Prostate gland (tissue), 2 donors: ENCODE results near the gene ALG11. TPM values are rescaled to one million over a fixed set of nuclear protein-coding genes. Genes with fewer than 3 reads are reported as not detected.

Experiments used
- DNase-seq: peaks from one replicate; pipeline ENCODE4 v3.0.0-alpha.2; 2019; ENCODE audit warnings: low spot score
- H3K27ac ChIP-seq, 2 donors: fragments of 200-600 bp; sonication (generic); 2 replicates each; pipeline ENCODE4 v1.5.1; 2017 to 2019
- H3K27me3 ChIP-seq: fragments of 200-600 bp; sonication (generic); replicated peaks from 2 replicates; pipeline ENCODE4 v1.5.1; 2019; ENCODE audit not compliant: insufficient read depth
- H3K36me3 ChIP-seq, 2 donors: fragments of 200-600 bp; sonication (generic); 1 replicate in 1 of 2; 2 replicates in 1 of 2; pipeline versions ENCODE4 v1.5.1 to v1.8.1; 2017 to 2019
- H3K4me1 ChIP-seq: fragments of 200-600 bp; sonication (generic); replicated peaks from 2 replicates; pipeline ENCODE4 v1.5.1; 2019
- H3K4me3 ChIP-seq, 2 donors: fragments of 200-600 bp; sonication (generic); 2 replicates each; pipeline ENCODE4 v1.5.1; 2017 to 2019
- H3K9me3 ChIP-seq: fragments of 200-600 bp; sonication (generic); 2 replicates; pipeline ENCODE4 v1.5.1; 2017
- CTCF ChIP-seq, 4 experiments: fragments of 200-600 bp in 2 of 4; fragments of 450-650 bp in 2 of 4; sonication (generic) in 2 of 4; IDR thresholded peaks; 1 replicate in 3 of 4; 2 replicates in 1 of 4; pipeline ENCODE4 v1.5.1; 2016 to 2019; ENCODE audit warnings: antibody characterized with exemption in 4 of 4, mild to moderate bottlenecking in 2 of 4, moderate library complexity in 2 of 4
- POLR2A ChIP-seq: fragments of 450-650 bp; IDR thresholded peaks from one replicate; pipeline ENCODE4 v1.6.1; 2016; ENCODE audit warnings: antibody characterized with exemption, mild to moderate bottlenecking
- POLR2AphosphoS5 ChIP-seq: sonication (generic); formaldehyde crosslinking; IDR thresholded peaks from one replicate; pipeline ENCODE4 v1.6.1; 2017; ENCODE audit warnings: antibody characterized with exemption
- WGBS: methylation state at CpG from one replicate; pipeline ENCODE4 v1.1.5; 2018; 5-methylcytosine and 5-hydroxymethylcytosine counted together
- intact Hi-C: fragments of 100-400 bp; cut with DNase I; formaldehyde crosslinking; loops from one replicate; pipeline ENCODE4 v1.14.2; 2022
- total RNA-seq, 2 donors: library from RNA; depleted of rRNA; stranded (reverse); fragments of >200 nt; gene quantifications; one replicate each; pipeline ENCODE4 v1.1.0, GENCODE V29; 2016

The ALG11 gene
- total RNA-seq, 2 donors from 2014 or later: 28.9 to 34.1 TPM

GRCh38 chr13:52005841-52006522, 6.2 kb upstream of the ALG11 start:
- Histone ChIP-seq H3K4me1 (no peaks in the 10 kb centered on the region), H3K27ac (no peak overlapping the region), H3K36me3 (no peaks in the 10 kb centered on the region), H3K27me3 (no peaks in the 10 kb centered on the region), H3K4me3 (no peak overlapping the region), H3K9me3 (no peaks in the 10 kb centered on the region)
- TF ChIP-seq CTCF (IDR thresholded peaks at IDR 0.05): no peak
- TF ChIP-seq POLR2AphosphoS5: no peak
- TF ChIP-seq POLR2A: no peak
- WGBS: 88% methylated on average over 13 of the region's 13 CpGs
- intact Hi-C loops: no loop called here
- no peak for DNase-seq

- WGBS: 93% methylated on average over 8 of the region's 8 CpGs
- Histone ChIP-seq H3K4me3 (no peak overlapping the region), H3K4me1 (no peaks in the 10 kb centered on the region), H3K36me3 (no peaks in the 10 kb centered on the region), H3K9me3 (no peaks in the 10 kb centered on the region), H3K27ac (no peak overlapping the region), H3K27me3 (no peaks in the 10 kb centered on the region)
- TF ChIP-seq CTCF (IDR thresholded peaks at IDR 0.05) (no peak), POLR2A (no peak), POLR2AphosphoS5 (no peak)
- DNase-seq: no peak
- intact Hi-C loops: no loop called here
Measured at GRCh38 chr13:52006523-52007245, 5.5 kb upstream of the ALG11 start.

- no peak for TF ChIP-seq POLR2A
- intact Hi-C loops: loop anchor here (5.0 to 10.0 kb wide), 3 partner anchors 185 to 442 kb away; partner anchors contain the start of gene VPS36
Measured at GRCh38 chr13:52009946-52010345, 2.3 kb upstream of the ALG11 start.

GRCh38 chr13:52010890-52011631, 1.1 kb upstream of the ALG11 start, which contains the start of gene ATP7B:
Gene ATP7B, minus strand, starts transcription at chr13:52011450. Its CDS starts 113 bp downstream, at chr13:52011337.
- TF ChIP-seq CTCF (IDR thresholded peaks at IDR 0.05) (peak in 1 of 4 experiments; percentile 15), POLR2A (no peak), POLR2AphosphoS5 (no peak)
- 3% methylated on average over 46 of the region's 46 CpGs for WGBS
- no peaks in the 10 kb centered on the region for H3K36me3 ChIP-seq
- intact Hi-C loops: loop anchor here (5.0 to 10.0 kb wide), 3 partner anchors 184 to 441 kb away; partner anchors contain the start of gene VPS36
- no peaks in the 10 kb centered on the region for H3K4me1 ChIP-seq
- H3K9me3 ChIP-seq: no peaks in the 10 kb centered on the region
- peak within 1 kb of the TSS; percentile 79 to 81 for H3K27ac ChIP-seq
- peak within 1 kb of the TSS; percentile 65 to 67 for H3K4me3 ChIP-seq
- no peaks in the 10 kb centered on the region for H3K27me3 ChIP-seq
- DNase-seq: no peak

More at GRCh38 chr13:52009946-52010345, 2.3 kb upstream of the ALG11 start:
- Histone ChIP-seq H3K27me3 (no peaks in the 10 kb centered on the region), H3K36me3 (no peaks in the 10 kb centered on the region), H3K27ac (no peak overlapping the region), H3K4me3 (no peak overlapping the region), H3K9me3 (no peaks in the 10 kb centered on the region), H3K4me1 (no peaks in the 10 kb centered on the region)
- 69% methylated on average over 6 of the region's 6 CpGs for WGBS
- no peak for DNase-seq

- TF ChIP-seq CTCF (IDR thresholded peaks at IDR 0.05): no peak
- TF ChIP-seq POLR2AphosphoS5: no peak
- no peak for TF ChIP-seq POLR2A
- H3K36me3 ChIP-seq: no peaks in the 10 kb centered on the region
- 0% methylated on average over 8 of the region's 8 CpGs for WGBS
- intact Hi-C loops: loop anchor here (5.0 to 10.0 kb wide), 3 partner anchors 182 to 440 kb away; partner anchors contain the start of gene VPS36
- DNase-seq: no peak
- no peaks in the 10 kb centered on the region for H3K27me3 ChIP-seq
- no peaks in the 10 kb centered on the region for H3K9me3 ChIP-seq
- peak overlapping the region; percentile 65 to 67 for H3K4me3 ChIP-seq
- peak overlapping the region; percentile 31 to 64 for H3K27ac ChIP-seq
- H3K4me1 ChIP-seq: no peaks in the 10 kb centered on the region
Measured at GRCh38 chr13:52012512-52012836, 276 bp downstream of the ALG11 start.
